Lung microvascular endothelial cell (primary cell): ENCODE measurements around the gene QRFPR. TPM values are rescaled to one million over a fixed set of nuclear protein-coding genes. Genes with fewer than 3 reads are reported as not detected.

Experiments used
- total RNA-seq: library from RNA; depleted of rRNA; stranded (reverse); fragments of >200 nt; gene quantifications from 2 replicates; pipeline ENCODE4 v1.2.1, GENCODE V29; 2014

The QRFPR gene
- total RNA-seq, 1 donor from 2014 or later, result 0.40 TPM

Other genes with a start within 250 kb of the QRFPR start
- gene TNIP3, start 216.7 kb downstream of the QRFPR start, total RNA-seq, result 0.20 and 0.22 TPM in 2 replicates